ENCODE results near the gene TXNDC8.

Gene TXNDC8

GRCh38 chr9:110291921-110292557 is 45.6 kb downstream of the TXNDC8 start:
- Histone ChIP-seq H3K4ac (ENCODE audit: low read depth in 1 of 2, low read length in 2 of 2) (no peak overlapping the region), H3K4me3 (ENCODE audit: insufficient read depth in 1 of 2, low read depth in 1 of 2, low read length in 2 of 2) (no peak overlapping the region)
- no peak for DNase-seq

GRCh38 chr9:110290001-110290400 is 47.7 kb downstream of the TXNDC8 start:
- Histone ChIP-seq H2BK15ac (ENCODE audit: low read depth, poor library complexity, severe bottlenecking) (no peak overlapping the region), H3K18ac (ENCODE audit: low read depth in 1 of 2, low read length in 2 of 2) (no peak overlapping the region), H3K14ac (ENCODE audit: low read length in 2 of 2) (no peak overlapping the region), H2BK120ac (ENCODE audit: low read depth, low read length) (no peak overlapping the region), H3K27me3 (ENCODE audit: control insufficient read depth in 1 of 2, insufficient read depth in 1 of 2, low read length in 2 of 2) (no peaks in the 10 kb centered on the region), H3K23ac (ENCODE audit: low read length in 2 of 2) (no peak overlapping the region), H3K36me3 (ENCODE audit: control insufficient read depth in 1 of 2, insufficient read depth in 2 of 2, low read depth in 1 of 2, low read length in 2 of 2) (no peaks in the 10 kb centered on the region), H3K4ac (ENCODE audit: low read depth in 1 of 2, low read length in 2 of 2) (no peak overlapping the region), H3K9me3 (ENCODE audit: control insufficient read depth, low read length) (no peaks in the 10 kb centered on the region), H2BK12ac (ENCODE audit: low read length in 2 of 2) (no peak overlapping the region), H2AK5ac (ENCODE audit: low read length, severe bottlenecking) (no peak overlapping the region), H3K4me1 (ENCODE audit: control insufficient read depth, insufficient read depth, low read depth, low read length) (no peaks in the 10 kb centered on the region), H2AFZ (ENCODE audit: low read depth, low read length) (no peak overlapping the region), H3K9ac (ENCODE audit: low read length) (no peak overlapping the region), H4K8ac (ENCODE audit: low read length) (no peak overlapping the region), H3K79me1 (replicated peaks; ENCODE audit: low read length, poor library complexity, severe bottlenecking) (no peaks in the 10 kb centered on the region), H2BK5ac (ENCODE audit: low read depth, low read length, poor library complexity, severe bottlenecking) (no peak overlapping the region), H4K91ac (ENCODE audit: low read length) (no peak overlapping the region), H3K4me3 (ENCODE audit: insufficient read depth in 1 of 2, low read depth in 1 of 2, low read length in 2 of 2) (no peak overlapping the region), H3K4me2 (ENCODE audit: low read length, poor library complexity, severe bottlenecking) (no peak overlapping the region), H3K27ac (ENCODE audit: low read length, poor library complexity, severe bottlenecking) (no peak overlapping the region)
- 40% methylated on average over 1 of the region's 1 CpG for WGBS
- DNase-seq, result no peak

More at GRCh38 chr9:110291921-110292557, 45.6 kb downstream of the TXNDC8 start:
- Histone ChIP-seq H3K23ac (ENCODE audit: low read length in 2 of 2) (no peak overlapping the region), H3K27ac (ENCODE audit: low read length, poor library complexity, severe bottlenecking) (no peak overlapping the region), H4K91ac (ENCODE audit: low read length) (no peak overlapping the region), H3K27me3 (ENCODE audit: control insufficient read depth in 1 of 2, insufficient read depth in 1 of 2, low read length in 2 of 2) (no peaks in the 10 kb centered on the region), H2BK120ac (ENCODE audit: low read depth, low read length) (no peak overlapping the region), H3K18ac (ENCODE audit: low read depth in 1 of 2, low read length in 2 of 2) (no peak overlapping the region), H3K9me3 (ENCODE audit: control insufficient read depth, low read length) (no peaks in the 10 kb centered on the region), H2BK12ac (ENCODE audit: low read length in 2 of 2) (no peak overlapping the region), H2BK15ac (ENCODE audit: low read depth, poor library complexity, severe bottlenecking) (no peak overlapping the region), H3K79me1 (replicated peaks; ENCODE audit: low read length, poor library complexity, severe bottlenecking) (no peaks in the 10 kb centered on the region), H3K36me3 (ENCODE audit: control insufficient read depth in 1 of 2, insufficient read depth in 2 of 2, low read depth in 1 of 2, low read length in 2 of 2) (no peaks in the 10 kb centered on the region), H2AK5ac (ENCODE audit: low read length, severe bottlenecking) (no peak overlapping the region), H4K8ac (ENCODE audit: low read length) (no peak overlapping the region), H3K4me2 (ENCODE audit: low read length, poor library complexity, severe bottlenecking) (no peak overlapping the region), H3K4me1 (ENCODE audit: control insufficient read depth, insufficient read depth, low read depth, low read length) (no peaks in the 10 kb centered on the region), H2BK5ac (ENCODE audit: low read depth, low read length, poor library complexity, severe bottlenecking) (no peak overlapping the region), H3K14ac (ENCODE audit: low read length in 2 of 2) (no peak overlapping the region), H2AFZ (ENCODE audit: low read depth, low read length) (no peak overlapping the region), H3K9ac (ENCODE audit: low read length) (no peak overlapping the region)
- WGBS, result 88% methylated on average over 28 of the region's 28 CpGs

DNA sequence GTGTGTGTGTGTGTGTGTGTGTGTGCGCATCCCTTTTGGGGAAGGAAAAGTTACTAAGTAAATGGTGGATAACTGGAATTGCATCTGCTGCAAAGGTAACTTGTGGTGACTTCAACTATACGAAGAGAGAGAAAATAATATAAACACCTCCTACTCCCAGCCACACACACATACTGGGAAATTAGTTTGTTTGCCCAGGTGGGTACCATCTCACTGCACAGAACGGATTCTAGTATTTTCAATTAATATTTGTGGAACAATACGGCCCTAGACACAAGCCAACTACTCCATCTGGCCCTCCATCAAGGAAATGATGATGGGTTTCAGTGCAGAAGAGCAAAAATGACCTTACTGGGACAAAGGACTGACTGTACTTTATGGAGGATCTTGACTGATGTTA is 49.2 kb downstream of the TXNDC8 start:
- Histone ChIP-seq H3K9me3 (ENCODE audit: control insufficient read depth, low read length) (no peaks in the 10 kb centered on the region), H3K18ac (ENCODE audit: low read depth in 1 of 2, low read length in 2 of 2) (no peak overlapping the region), H3K4me1 (ENCODE audit: control insufficient read depth, insufficient read depth, low read depth, low read length) (no peaks in the 10 kb centered on the region), H3K23ac (ENCODE audit: low read length in 2 of 2) (no peak overlapping the region), H4K8ac (ENCODE audit: low read length) (no peak overlapping the region), H3K14ac (ENCODE audit: low read length in 2 of 2) (no peak overlapping the region), H4K91ac (ENCODE audit: low read length) (no peak overlapping the region), H3K79me1 (replicated peaks; ENCODE audit: low read length, poor library complexity, severe bottlenecking) (no peaks in the 10 kb centered on the region), H3K27me3 (ENCODE audit: control insufficient read depth in 1 of 2, insufficient read depth in 1 of 2, low read length in 2 of 2) (no peaks in the 10 kb centered on the region), H3K36me3 (ENCODE audit: control insufficient read depth in 1 of 2, insufficient read depth in 2 of 2, low read depth in 1 of 2, low read length in 2 of 2) (no peaks in the 10 kb centered on the region), H3K27ac (ENCODE audit: low read length, poor library complexity, severe bottlenecking) (no peak overlapping the region), H3K4me3 (ENCODE audit: insufficient read depth in 1 of 2, low read depth in 1 of 2, low read length in 2 of 2) (no peak overlapping the region), H2BK5ac (ENCODE audit: low read depth, low read length, poor library complexity, severe bottlenecking) (no peak overlapping the region), H2BK12ac (ENCODE audit: low read length in 2 of 2) (no peak overlapping the region), H3K9ac (ENCODE audit: low read length) (no peak overlapping the region), H2BK15ac (ENCODE audit: low read depth, poor library complexity, severe bottlenecking) (no peak overlapping the region), H2BK120ac (ENCODE audit: low read depth, low read length) (no peak overlapping the region), H2AFZ (ENCODE audit: low read depth, low read length) (no peak overlapping the region), H3K4ac (ENCODE audit: low read depth in 1 of 2, low read length in 2 of 2) (no peak overlapping the region), H3K4me2 (ENCODE audit: low read length, poor library complexity, severe bottlenecking) (no peak overlapping the region), H2AK5ac (ENCODE audit: low read length, severe bottlenecking) (no peak overlapping the region)
- 82% methylated on average over 3 of the region's 4 CpGs for WGBS
- no peak for DNase-seq

GRCh38 chr9:110287289-110287680 is 50.4 kb downstream of the TXNDC8 start:
- Histone ChIP-seq H3K14ac (ENCODE audit: low read length in 2 of 2) (no peak overlapping the region), H3K27me3 (ENCODE audit: control insufficient read depth in 1 of 2, insufficient read depth in 1 of 2, low read length in 2 of 2) (no peaks in the 10 kb centered on the region), H3K27ac (ENCODE audit: low read length, poor library complexity, severe bottlenecking) (no peak overlapping the region), H3K4ac (ENCODE audit: low read depth in 1 of 2, low read length in 2 of 2) (no peak overlapping the region), H2AFZ (ENCODE audit: low read depth, low read length) (no peak overlapping the region), H3K18ac (ENCODE audit: low read depth in 1 of 2, low read length in 2 of 2) (no peak overlapping the region), H3K4me1 (ENCODE audit: control insufficient read depth, insufficient read depth, low read depth, low read length) (no peaks in the 10 kb centered on the region), H3K23ac (ENCODE audit: low read length in 2 of 2) (no peak overlapping the region), H4K91ac (ENCODE audit: low read length) (no peak overlapping the region), H4K8ac (ENCODE audit: low read length) (no peak overlapping the region), H3K4me2 (ENCODE audit: low read length, poor library complexity, severe bottlenecking) (no peak overlapping the region), H3K9ac (ENCODE audit: low read length) (no peak overlapping the region), H3K9me3 (ENCODE audit: control insufficient read depth, low read length) (no peaks in the 10 kb centered on the region), H2BK120ac (ENCODE audit: low read depth, low read length) (no peak overlapping the region), H2AK5ac (ENCODE audit: low read length, severe bottlenecking) (no peak overlapping the region), H3K79me1 (replicated peaks; ENCODE audit: low read length, poor library complexity, severe bottlenecking) (no peaks in the 10 kb centered on the region), H3K36me3 (ENCODE audit: control insufficient read depth in 1 of 2, insufficient read depth in 2 of 2, low read depth in 1 of 2, low read length in 2 of 2) (no peaks in the 10 kb centered on the region), H2BK12ac (ENCODE audit: low read length in 2 of 2) (no peak overlapping the region), H3K4me3 (ENCODE audit: insufficient read depth in 1 of 2, low read depth in 1 of 2, low read length in 2 of 2) (no peak overlapping the region), H2BK5ac (ENCODE audit: low read depth, low read length, poor library complexity, severe bottlenecking) (no peak overlapping the region), H2BK15ac (ENCODE audit: low read depth, poor library complexity, severe bottlenecking) (no peak overlapping the region)
- no peak for DNase-seq
- WGBS, result 98% methylated on average over 6 of the region's 6 CpGs
